Raji (cell line): ENCODE measurements around the gene WDR64.

Experiments
- POLR2A ChIP-seq: IDR thresholded peaks from 2 replicates; pipeline ENCODE4 v1.6.1; 2011; ENCODE audit warnings: low read depth, low read length, control low read depth; ENCODE audit not compliant: insufficient read depth

Gene WDR64

DNA sequence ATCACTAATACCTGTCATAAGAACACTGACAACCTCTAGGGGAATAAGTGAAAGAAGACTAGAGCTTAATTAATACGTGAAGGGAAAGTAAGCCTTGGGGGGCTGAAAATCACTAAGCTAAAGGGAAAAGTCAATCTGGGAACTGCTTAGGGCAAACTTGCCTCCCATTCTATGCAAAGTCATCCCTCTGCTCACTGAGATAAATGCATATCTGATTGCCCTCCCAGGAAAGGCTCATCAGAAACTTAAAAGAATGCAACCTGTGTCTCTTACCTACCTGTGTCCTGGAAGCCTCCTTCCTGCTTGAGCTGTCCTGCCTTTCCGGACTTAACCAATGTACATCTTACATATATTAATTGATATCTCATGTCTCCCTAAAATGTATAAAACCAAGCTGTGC, 81.8 kb downstream of the WDR64 start:
- TF ChIP-seq POLR2A, result no peak

DNA sequence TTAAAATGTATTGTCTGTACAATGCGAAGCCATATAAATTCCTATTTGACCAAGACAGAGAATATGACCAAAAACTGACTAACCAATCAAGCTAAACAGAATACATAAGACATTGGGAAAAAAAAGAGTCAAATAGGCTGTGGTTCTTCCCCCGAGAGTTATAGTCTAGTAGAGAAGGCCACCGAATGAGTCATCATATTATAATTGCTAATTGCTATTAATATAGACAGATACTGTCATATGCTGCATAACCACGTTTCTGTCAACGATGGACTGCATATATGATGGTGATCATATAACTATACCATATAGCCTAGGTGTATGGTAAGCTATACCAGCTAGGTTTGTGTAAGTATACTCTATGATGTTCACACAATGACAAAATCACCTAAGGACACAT, 82.5 kb downstream of the WDR64 start:
- TF ChIP-seq POLR2A, result no peak

DNA sequence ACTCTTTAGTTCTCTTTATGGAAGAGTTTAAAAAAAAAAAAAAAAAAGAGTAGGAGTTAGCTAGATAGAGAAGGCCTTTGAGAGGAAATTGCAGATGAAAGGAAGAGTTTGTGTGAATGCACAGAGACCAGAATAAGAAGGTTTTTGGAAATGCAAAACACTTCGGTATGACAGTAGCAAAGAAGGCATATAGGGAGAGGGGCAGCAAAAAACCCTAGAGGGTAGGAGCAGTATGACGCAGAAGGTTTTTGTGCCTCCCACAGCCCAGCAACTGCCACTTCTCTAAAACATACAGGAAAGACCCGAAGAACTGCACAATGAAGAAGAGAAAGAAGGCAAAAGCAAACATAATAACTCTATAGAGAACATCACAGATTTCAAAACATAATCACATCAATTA, 84.3 kb downstream of the WDR64 start:
- no peak for TF ChIP-seq POLR2A

DNA sequence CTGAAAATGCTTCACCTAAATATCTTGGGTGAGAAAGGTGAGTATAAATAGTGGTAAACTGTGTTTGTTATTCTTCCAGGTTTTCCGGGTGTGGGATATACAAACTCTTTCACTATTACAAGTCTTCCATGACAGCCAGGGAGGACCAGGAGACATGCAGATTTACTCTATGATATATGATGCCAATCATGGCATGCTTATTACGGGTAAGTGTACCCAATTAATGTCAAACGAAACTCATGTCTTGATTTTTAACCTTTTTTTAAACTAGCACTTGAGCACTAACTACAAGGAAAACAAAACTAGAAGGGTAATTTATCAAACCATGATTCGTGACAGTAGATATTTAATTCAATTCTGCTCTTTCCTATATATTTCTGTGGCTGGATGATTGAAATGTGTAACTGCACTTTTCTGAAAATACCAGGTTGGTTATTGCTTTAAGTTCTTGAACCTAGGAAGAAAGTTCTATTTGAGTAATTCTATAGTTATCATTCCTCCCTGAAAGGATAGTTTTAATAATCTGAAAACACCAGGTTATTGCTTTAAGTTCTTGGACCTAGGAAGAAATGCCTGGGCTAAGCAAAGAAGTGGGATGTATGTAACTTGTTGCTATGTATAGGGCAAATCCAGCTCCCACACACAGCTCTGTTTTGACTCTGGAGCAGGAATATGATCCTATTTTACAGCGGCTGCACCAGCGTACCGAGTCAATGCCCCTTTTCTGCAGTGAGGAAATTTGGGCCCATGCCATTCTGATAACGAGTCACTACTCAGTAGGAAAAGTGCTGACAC, 86.4 kb downstream of the WDR64 start:
- no peak for TF ChIP-seq POLR2A

DNA sequence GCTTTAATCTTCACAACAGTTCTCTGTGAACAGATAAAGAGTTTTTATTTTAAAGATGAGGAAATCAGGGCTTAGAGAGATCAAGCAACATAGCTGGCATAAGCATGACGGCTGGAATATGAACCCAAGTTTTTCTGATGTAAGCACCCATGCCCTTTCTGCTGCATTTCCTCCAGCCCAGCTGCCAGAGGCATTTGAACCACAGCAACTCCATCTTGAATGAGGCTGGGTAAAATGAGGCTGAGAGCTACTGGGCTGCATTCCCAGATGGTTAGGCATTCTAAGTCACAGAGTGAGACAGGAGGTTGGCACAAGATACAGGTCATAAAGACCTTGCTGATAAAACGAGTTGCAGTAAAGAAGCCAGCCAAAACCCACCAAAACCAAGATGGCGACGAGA, 90.0 kb downstream of the WDR64 start:
- no peak for TF ChIP-seq POLR2A

DNA sequence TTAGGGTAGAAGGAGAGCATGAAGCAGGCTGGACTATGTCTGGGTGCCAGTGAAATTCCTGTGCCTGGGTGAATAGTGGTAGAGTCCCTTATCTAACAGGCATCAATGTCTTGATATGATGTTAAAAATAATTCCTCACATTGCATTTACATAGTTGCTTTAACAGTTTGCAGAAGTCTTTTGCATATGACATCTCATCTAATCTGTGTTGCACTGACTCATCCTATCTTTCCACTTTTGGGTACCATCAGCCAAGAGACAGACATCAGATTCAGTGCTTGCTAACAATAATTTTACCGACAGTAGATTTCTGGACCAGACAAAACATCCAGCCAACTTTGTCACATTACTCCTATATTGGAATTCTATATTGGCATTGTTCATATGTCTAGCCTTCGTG, 92.5 kb downstream of the WDR64 start:
- no peak for TF ChIP-seq POLR2A

DNA sequence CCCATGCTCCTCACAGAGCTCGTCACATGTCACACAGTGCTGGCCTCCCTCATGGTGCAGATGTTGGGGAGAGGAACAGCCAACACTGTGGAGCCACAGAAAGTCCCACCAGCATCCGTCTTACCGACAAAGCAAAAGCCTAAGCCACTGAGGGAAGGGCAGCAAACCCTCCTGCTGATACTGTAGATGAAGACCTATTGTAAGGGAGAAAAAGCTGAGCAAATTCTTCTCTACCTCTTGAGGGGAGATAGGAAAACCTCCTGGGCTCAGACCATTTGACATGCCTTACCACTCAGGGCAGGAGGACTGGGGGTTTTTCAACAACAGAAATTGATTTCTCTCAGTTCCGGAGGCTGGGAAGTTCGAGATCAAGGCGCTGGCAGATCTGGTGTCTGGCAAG, 95.9 kb downstream of the WDR64 start:
- TF ChIP-seq POLR2A, result no peak

DNA sequence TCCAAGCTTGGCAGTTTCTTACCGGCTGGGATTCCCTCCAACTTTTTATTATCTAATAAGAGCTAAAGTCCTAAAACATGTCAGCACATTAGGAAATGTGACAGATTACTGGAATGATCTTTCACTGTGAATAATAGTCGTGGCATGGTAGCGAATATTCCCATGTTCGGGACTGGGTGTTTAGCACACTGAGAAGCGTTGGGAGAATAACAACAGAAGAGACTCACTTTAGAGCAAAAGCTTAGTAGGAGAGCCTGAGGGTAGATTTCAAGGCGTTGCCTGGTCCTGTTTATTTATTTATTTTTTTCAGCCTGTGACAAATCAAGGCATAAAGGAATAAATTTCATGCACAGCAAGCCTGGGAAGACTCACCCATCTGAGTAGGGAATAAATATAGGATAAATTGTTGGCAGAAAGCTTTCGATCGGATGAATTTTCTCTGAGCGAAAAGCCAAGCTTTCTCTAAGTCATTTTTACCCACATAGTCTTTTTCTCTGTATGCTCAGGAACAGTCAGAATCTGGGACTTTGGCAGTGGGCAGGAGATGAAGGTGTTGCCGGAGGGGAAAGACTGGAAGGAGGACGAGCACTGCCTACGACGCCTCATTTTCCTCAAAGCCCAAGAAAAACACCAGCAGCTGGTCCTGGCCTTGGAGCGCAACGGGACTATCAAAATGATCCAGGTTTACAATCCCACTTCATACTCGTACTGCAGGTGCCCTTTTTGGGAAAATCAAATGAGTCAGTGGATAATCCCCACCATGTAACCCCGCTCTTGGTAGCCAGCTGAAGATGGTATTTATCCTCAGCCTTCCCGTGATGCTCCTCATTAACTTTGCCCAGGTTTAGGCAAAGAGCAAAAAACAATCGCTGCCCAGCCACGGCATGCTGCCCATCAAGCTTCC, 97.2 kb downstream of the WDR64 start:
- TF ChIP-seq POLR2A, result no peak

DNA sequence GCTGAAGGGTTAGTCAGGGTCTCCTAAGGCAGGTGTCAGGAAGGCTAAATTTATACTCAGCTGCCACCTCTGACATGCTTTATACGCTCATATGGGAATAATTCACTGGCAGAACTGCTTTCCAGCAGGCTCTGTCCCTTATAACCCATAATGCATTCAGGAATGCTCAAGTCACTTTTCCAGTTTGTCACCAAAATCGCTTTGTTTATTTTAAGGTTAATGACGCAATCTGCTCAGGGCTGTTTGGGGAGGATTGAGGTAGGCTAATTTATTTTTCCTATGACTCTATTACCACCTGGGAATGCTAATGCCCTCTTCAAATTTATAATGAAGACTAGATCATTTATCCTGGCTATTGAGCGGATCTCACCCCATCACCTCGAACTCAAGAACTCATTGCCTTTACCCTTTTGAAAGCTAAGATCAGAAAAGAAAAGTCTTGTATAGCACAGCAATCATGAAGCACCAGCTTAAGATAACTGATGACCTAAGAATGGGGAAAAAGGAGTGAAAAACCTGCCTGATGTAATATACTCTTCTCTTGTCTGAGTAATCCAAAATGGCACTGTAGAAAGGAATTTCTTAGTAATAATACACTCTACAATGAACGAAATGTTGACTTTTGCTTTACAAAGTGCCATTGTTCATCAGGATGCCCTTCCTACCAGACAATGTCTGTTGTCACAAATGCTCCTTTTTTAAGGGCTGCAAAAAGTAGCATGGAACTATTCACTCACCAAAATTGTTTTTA, 98.0 kb downstream of the WDR64 start:
- no peak for TF ChIP-seq POLR2A

DNA sequence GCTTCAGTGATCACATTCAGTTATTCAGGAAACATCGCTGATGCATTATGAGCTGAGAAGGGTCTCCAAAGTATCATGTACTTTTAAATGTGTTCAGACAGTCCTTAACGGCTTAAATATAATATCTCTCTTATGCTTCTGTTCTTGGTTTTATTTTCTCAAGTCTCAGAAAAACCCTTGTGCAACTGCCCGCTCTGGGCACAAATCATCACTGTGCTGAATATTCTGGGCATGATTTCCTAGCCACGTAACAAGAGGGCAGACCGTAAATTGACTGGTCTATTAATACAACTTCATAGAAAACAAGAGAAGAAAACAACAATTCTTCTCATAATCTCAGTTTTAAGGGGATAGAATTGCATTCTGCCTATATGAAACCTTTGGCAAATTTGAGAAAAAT, 99.4 kb downstream of the WDR64 start:
- TF ChIP-seq POLR2A, result no peak

DNA sequence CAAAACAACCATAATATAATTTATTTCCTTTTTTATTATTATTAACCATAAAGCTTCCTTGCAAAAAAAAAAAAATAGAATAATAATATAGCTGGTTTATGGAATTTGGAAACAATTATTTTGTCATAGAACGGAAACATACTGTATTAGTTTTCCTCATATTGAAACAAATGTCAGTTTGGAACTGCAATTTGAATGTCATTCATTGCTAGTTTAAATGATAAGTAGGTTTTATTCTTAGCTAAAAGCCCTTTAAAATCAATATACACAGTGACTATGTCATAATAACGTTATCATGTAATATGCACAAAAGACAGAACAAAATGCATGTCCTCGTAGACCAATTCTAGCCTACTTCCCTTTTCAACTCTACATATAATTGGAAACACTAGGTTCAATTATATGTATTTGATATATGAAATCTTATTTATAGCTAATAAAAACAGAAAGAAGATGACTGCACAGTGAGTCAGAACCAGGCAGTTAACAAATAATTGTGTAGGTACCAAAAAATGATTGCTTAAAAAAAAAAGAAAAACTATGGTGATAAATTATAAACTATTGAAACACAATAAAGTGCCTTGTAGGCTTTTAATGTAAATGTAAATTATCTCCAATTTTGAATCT, 110.7 kb downstream of the WDR64 start:
- no peak for TF ChIP-seq POLR2A

DNA sequence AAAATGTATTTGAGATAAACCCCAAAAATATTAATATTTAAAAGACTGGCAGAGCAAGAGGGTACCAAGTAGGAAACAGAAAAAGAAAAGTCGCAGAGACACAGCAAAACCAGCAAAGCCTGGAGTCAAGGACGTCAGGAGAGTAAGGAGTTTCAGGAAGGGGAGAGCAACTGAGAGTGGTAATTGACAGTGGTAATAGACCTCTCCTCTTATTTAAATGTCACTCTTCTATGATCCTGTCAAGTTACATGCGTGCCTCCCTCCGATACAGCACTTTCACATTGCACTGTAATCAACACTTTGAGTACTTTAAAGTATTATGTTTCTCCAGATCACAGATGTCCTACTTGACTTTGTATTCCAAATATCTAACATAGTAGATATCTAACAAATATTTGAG, 113.3 kb downstream of the WDR64 start:
- no peak for TF ChIP-seq POLR2A

DNA sequence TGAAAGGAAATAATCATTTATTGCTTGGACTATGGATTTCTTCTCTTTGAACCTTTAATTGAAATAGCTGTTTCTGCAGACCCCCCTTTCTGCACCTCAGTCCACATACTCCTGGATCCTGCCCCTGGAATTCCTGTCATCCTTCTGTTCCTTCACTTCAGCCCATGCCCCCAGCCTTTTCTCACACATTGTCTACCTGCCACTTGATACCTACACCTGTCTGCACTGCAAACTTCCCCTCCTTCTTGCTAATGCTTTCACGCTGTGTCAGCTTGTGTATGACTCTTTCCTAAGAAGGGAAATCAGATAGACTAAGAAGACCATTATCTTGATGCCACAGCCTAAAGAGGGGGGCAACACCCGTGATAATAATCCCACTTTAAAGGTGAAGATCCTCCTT, 115.7 kb downstream of the WDR64 start:
- TF ChIP-seq POLR2A, result no peak

DNA sequence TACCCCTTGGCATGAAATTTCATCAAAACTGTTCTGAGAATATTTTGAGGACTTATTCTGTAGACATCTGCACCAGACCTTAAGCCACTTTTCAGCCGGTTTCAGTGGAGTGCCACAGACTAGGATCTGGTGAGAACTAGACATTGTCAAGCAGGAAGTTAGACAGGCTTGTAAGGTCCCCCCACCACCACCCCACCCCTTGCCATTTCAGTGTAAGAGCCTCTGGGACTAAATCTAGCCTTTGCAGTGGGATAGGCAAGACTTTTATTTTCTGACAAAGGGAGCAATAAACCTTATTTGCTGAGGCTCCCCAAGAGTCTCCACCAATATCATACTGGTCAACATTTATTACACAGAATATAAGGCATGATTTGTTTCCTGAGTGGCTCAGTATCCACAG, 118.0 kb downstream of the WDR64 start:
- no peak for TF ChIP-seq POLR2A

DNA sequence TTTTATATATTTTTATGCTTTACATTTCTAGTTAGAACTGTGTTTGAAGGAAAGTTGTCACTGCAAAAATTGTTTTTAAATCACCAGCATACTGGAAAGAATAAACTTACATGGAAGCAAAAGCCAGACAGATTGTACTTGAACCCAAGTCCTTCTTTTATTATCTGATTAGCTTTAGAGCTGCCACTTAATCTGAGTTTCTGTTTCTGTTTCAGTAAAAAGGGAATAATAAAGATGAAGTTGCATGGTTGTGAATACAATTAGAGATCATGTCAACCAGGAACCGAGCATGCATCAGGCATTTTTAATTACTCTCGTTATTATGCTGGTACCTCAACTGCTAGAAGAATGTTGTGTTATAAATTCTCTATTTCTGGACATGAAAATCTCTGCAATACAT, 119.0 kb downstream of the WDR64 start:
- no peak for TF ChIP-seq POLR2A
